IMR-90 (cell line): ENCODE results near the gene APAF1. TPM values are rescaled to one million over a fixed set of nuclear protein-coding genes. Genes with fewer than 3 reads are reported as not detected.
A peak's percentile ranks its signal among the peaks of the same experiment; 100 is the strongest.

Source experiments
- ATAC-seq: fragments of 200-7000 bp; cut with Tn5 transposase; 2 replicates; pipeline ENCODE4 v1.9.1; 2020; ENCODE audit warnings: low read depth, mild to moderate bottlenecking, moderate library complexity
- BruUV-seq: library from RNA; stranded (reverse); fragments of 400-500 nt; replicated peaks from 2 replicates; lab custom pipeline; 2021; lab: Mats Ljungman, UMichigan
- CTCF ChIA-PET: fragments of 300-600 bp; formaldehyde crosslinking; extraction: SDS; loops from one replicate; lab custom pipeline; 2021; ENCODE audit warnings: antibody characterized with exemption; lab: Yijun Ruan, JAX
- POLR2A ChIA-PET: fragments of 300-600 bp; sonication (Branson Sonifier 250); formaldehyde crosslinking; loops from one replicate; lab custom pipeline; 2022; ENCODE audit warnings: antibody characterized with exemption; ENCODE audit not compliant: unreplicated experiment; lab: Charles Lee
- DNase-seq: peaks from one replicate; pipeline ENCODE4 v3.0.0; 2013
- H2AFZ ChIP-seq: replicated peaks from 2 replicates; pipeline ENCODE3; 2013; ENCODE audit warnings: low read length, mild to moderate bottlenecking; ENCODE audit not compliant: poor library complexity
- H2AK5ac ChIP-seq: 2 replicates; pipeline ENCODE4 v1.6.1; 2013; ENCODE audit warnings: low read depth, low read length, inconsistent platforms
- H2AK9ac ChIP-seq: replicated peaks from 2 replicates; pipeline ENCODE3; 2013; ENCODE audit warnings: mild to moderate bottlenecking, low read depth, low read length, moderate library complexity; ENCODE audit not compliant: poor library complexity
- H2BK120ac ChIP-seq: 2 replicates; pipeline ENCODE4 v1.6.1; 2013; ENCODE audit warnings: low read depth, low read length, inconsistent platforms
- H2BK15ac ChIP-seq: 3 replicates; pipeline ENCODE4 v1.6.1; 2013; ENCODE audit warnings: low read depth, low read length, inconsistent platforms
- H2BK20ac ChIP-seq: 2 replicates; pipeline ENCODE4 v1.6.1; 2013; ENCODE audit warnings: low read depth, mild to moderate bottlenecking, inconsistent platforms, low read length, moderate library complexity
- H2BK5ac ChIP-seq: 2 replicates; pipeline ENCODE4 v1.6.1; 2013; ENCODE audit warnings: mild to moderate bottlenecking, low read depth, low read length, inconsistent platforms; ENCODE audit not compliant: poor library complexity, severe bottlenecking
- H3K14ac ChIP-seq: replicated peaks from 2 replicates; pipeline ENCODE4 v1.6.1; 2013; ENCODE audit warnings: low read depth, low read length, inconsistent platforms
- H3K18ac ChIP-seq: 2 replicates; pipeline ENCODE4 v1.6.1; 2013; ENCODE audit warnings: low read depth, low read length, control low read depth
- H3K23ac ChIP-seq: 2 replicates; pipeline ENCODE4 v1.6.1; 2013; ENCODE audit warnings: low read depth, low read length, inconsistent platforms
- H3K27ac ChIP-seq: 2 replicates; pipeline ENCODE4 v1.5.1; 2013; ENCODE audit warnings: mild to moderate bottlenecking, control low read depth, low read length; ENCODE audit not compliant: insufficient read depth
- H3K27me3 ChIP-seq: 2 replicates; pipeline ENCODE4 v1.6.1; 2013; ENCODE audit warnings: low read length; ENCODE audit not compliant: control insufficient read depth, insufficient read depth
- H3K36me3 ChIP-seq: 2 replicates; pipeline ENCODE4 v1.6.1; 2013; ENCODE audit warnings: low read length, mixed read lengths; ENCODE audit not compliant: control insufficient read depth, insufficient read depth
- H3K4ac ChIP-seq: 2 replicates; pipeline ENCODE4 v1.6.1; 2013; ENCODE audit warnings: low read depth, low read length, inconsistent platforms
- H3K4me1 ChIP-seq: 2 replicates; pipeline ENCODE4 v1.6.1; 2013; ENCODE audit warnings: low read length, mixed read lengths; ENCODE audit not compliant: control insufficient read depth, insufficient read depth
- H3K4me2 ChIP-seq: 2 replicates; pipeline ENCODE4 v1.6.1; 2013; ENCODE audit warnings: low read depth, mild to moderate bottlenecking, control low read depth, low read length, moderate library complexity
- H3K4me3 ChIP-seq: 2 replicates; pipeline ENCODE4 v1.5.1; 2013; ENCODE audit warnings: low read depth, mild to moderate bottlenecking, control low read depth, low read length, moderate library complexity; ENCODE audit not compliant: insufficient read depth
- H3K56ac ChIP-seq: 2 replicates; pipeline ENCODE4 v1.6.1; 2013; ENCODE audit warnings: low read length, inconsistent platforms; ENCODE audit not compliant: insufficient read depth; ENCODE audit errors: extremely low read depth
- H3K79me1 ChIP-seq, 2 experiments: 2 replicates each; pipeline ENCODE4 v1.6.1; 2013; ENCODE audit warnings: low read length in 2 of 2, inconsistent platforms in 1 of 2, low read depth in 1 of 2
- H3K9ac ChIP-seq: 2 replicates; pipeline ENCODE4 v1.6.1; 2013; ENCODE audit warnings: low read depth, low read length, control low read depth
- H3K9me1 ChIP-seq: 2 replicates; pipeline ENCODE4 v1.6.1; 2013; ENCODE audit warnings: low read length, inconsistent platforms; ENCODE audit not compliant: insufficient read depth
- H3K9me3 ChIP-seq: 2 replicates; pipeline ENCODE4 v1.6.1; 2013; ENCODE audit warnings: low read length; ENCODE audit not compliant: control insufficient read depth, insufficient read depth
- H4K20me1 ChIP-seq: 2 replicates; pipeline ENCODE4 v1.6.1; 2013; ENCODE audit warnings: low read length, inconsistent platforms; ENCODE audit not compliant: insufficient read depth
- H4K5ac ChIP-seq: 2 replicates; pipeline ENCODE4 v1.6.1; 2013; ENCODE audit warnings: mild to moderate bottlenecking, low read depth, low read length, control low read depth
- H4K8ac ChIP-seq, 2 experiments: 2 replicates each; pipeline ENCODE4 v1.6.1; 2013; ENCODE audit warnings: low read depth in 2 of 2, low read length in 2 of 2, control low read depth in 1 of 2, inconsistent platforms in 1 of 2
- H4K91ac ChIP-seq: 2 replicates; pipeline ENCODE4 v1.6.1; 2013; ENCODE audit warnings: low read depth, low read length, inconsistent platforms; ENCODE audit not compliant: insufficient read depth
- BHLHE40 ChIP-seq: fragments of 150-350 bp; IDR thresholded peaks from 2 replicates; pipeline ENCODE4 v1.6.1; 2016; ENCODE audit warnings: mild to moderate bottlenecking, low read depth, low read length
- CEBPB ChIP-seq: IDR thresholded peaks from 2 replicates; pipeline ENCODE4 v1.6.1; 2012; ENCODE audit warnings: low read depth, low read length, improper control_type of control experiment
- FOS ChIP-seq: fragments of 150-350 bp; IDR thresholded peaks from 2 replicates; pipeline ENCODE4 v1.6.1; 2016; ENCODE audit warnings: low read depth, low read length
- MAFK ChIP-seq: IDR thresholded peaks from 2 replicates; pipeline ENCODE4 v1.6.1; 2012; ENCODE audit warnings: low read depth, low read length, improper control_type of control experiment
- NFE2L2 ChIP-seq: fragments of 150-350 bp; IDR thresholded peaks from 2 replicates; pipeline ENCODE4 v1.6.1; 2016; ENCODE audit warnings: low read depth, mild to moderate bottlenecking, low read length
- RAD21 ChIP-seq: IDR thresholded peaks from 2 replicates; pipeline ENCODE4 v1.6.1; 2012; ENCODE audit warnings: low read length, improper control_type of control experiment
- USF2 ChIP-seq: fragments of 150-350 bp; IDR thresholded peaks from 2 replicates; pipeline ENCODE4 v1.6.1; 2017; ENCODE audit warnings: mild to moderate bottlenecking, antibody characterized with exemption, low read length, low read depth
- WGBS, 2 experiments: methylation state at CpG; one replicate each; pipeline versions ENCODE4 v1.1.5 to v1.1.7; 2013; ENCODE audit warnings: missing lambda C conversion rate in 2 of 2; ENCODE audit not compliant: insufficient read length in 1 of 2; ENCODE audit errors: extremely low coverage in 2 of 2; 5-methylcytosine and 5-hydroxymethylcytosine counted together
- dilution Hi-C: fragments of 300-500 bp; cut with HindIII; formaldehyde crosslinking; loops from one replicate; pipeline ENCODE4 v1.14.3; 2018; ENCODE audit warnings: low sequenced_read_pairs; ENCODE audit not compliant: unreplicated experiment
- in situ Hi-C: fragments of 300-500 bp; cut with MboI; formaldehyde crosslinking; loops from 3 replicates; pipeline ENCODE4 v1.14.3; 2019; ENCODE audit warnings: low sequenced_read_pairs, inconsistent platforms, mixed read lengths
- intact Hi-C: fragments of 100-400 bp; cut with micrococcal nuclease; formaldehyde crosslinking; loops from 2 replicates; pipeline ENCODE4 v1.10.0; 2022
- polyA plus RNA-seq, 3 experiments: library from polyadenylated mRNA; depleted of rRNA; stranded (reverse); fragments of >200 nt; gene quantifications; 2 replicates each; pipeline ENCODE4 v1.2.3, GENCODE V29; 2012; ENCODE audit warnings: low replicate concordance in 1 of 3
- total RNA-seq: library from RNA; depleted of rRNA; stranded (reverse); fragments of >200 nt; gene quantifications from 2 replicates; pipeline ENCODE4 v1.2.3, GENCODE V29; 2012

The APAF1 gene
- total and polyA plus RNA-seq, 2 of the 4 experiments (the other 2 are of a cell fraction), result 10.9 to 32.8 TPM

- intact Hi-C loops, result no loop called here
- H2AFZ ChIP-seq, result no peak overlapping the region
- no peak overlapping the region for H2AK5ac ChIP-seq
- no peaks in the 10 kb centered on the region for H3K9me1 ChIP-seq
- no peak overlapping the region for H2BK120ac ChIP-seq
- no peaks in the 10 kb centered on the region for H3K9me3 ChIP-seq
- no peak for ATAC-seq
- H3K36me3 ChIP-seq, result peaks cover 20% of the 10 kb centered on the region
- DNase-seq, result peak; percentile 10
- H4K5ac ChIP-seq, result no peak overlapping the region
- no peak overlapping the region for H3K23ac ChIP-seq
- no peak overlapping the region for H2BK20ac ChIP-seq
- no peak overlapping the region for H3K27ac ChIP-seq
- H4K91ac ChIP-seq, result no peak overlapping the region
- no peak overlapping the region for H3K9ac ChIP-seq
- TF ChIP-seq NFE2L2 (no peak), BHLHE40 (no peak), CEBPB (0 out of 2 replicates have a peak, but pooled peaks have one; percentile 19), MAFK (no peak), FOS (no peak), RAD21 (no peak), USF2 (no peak)
- H2BK15ac ChIP-seq, result no peak overlapping the region
- no peak overlapping the region for H3K14ac ChIP-seq
- ChIA-PET CTCF (interaction anchor here (0.6 kb wide), 1 partner anchor 13 kb away, joined by 3 read pairs; no protein-coding TSS in a partner anchor), POLR2A (no interaction called here)
- no peaks in the 10 kb centered on the region for H3K27me3 ChIP-seq
- H3K79me1 ChIP-seq, result peaks cover under 1 to 11% of the 10 kb centered on the region in 2 experiments; a peak in 1 of 4 replicates
- in situ Hi-C loops, result no loop called here
- no peak overlapping the region for H3K4me2 ChIP-seq
- H3K4me3 ChIP-seq, result no peak overlapping the region
- H3K4me1 ChIP-seq, result no peaks in the 10 kb centered on the region
- BruUV-seq, result no TSS peak
- no peak overlapping the region for H3K18ac ChIP-seq
- no peak overlapping the region for H3K56ac ChIP-seq
- no peak overlapping the region for H4K8ac ChIP-seq
- no CpG with 5 or more reads among the region's 2 CpGs for WGBS, 2 experiments
- H3K4ac ChIP-seq, result no peak overlapping the region
- dilution Hi-C loops, result no loop called here
- no peaks in the 10 kb centered on the region for H4K20me1 ChIP-seq
- no peak overlapping the region for H2BK5ac ChIP-seq
- H2AK9ac ChIP-seq, result no peak overlapping the region
Measured at GRCh38 chr12:98686603-98687002, 41.5 kb downstream of the APAF1 start.
